Loucy (cell line): ENCODE results near the gene RAPGEF1.

ENCODE experiments used
- EZH2phosphoT487 ChIP-seq: fragments of 200-600 bp; IDR thresholded peaks from 2 replicates; pipeline ENCODE4 v1.6.1; 2018; ENCODE audit warnings: antibody characterized with exemption, mild to moderate bottlenecking, moderate library complexity, borderline replicate concordance
- TF ChIP-seq, protein P1 (sequence below): fragments of 200-600 bp; sonication (generic); conservative IDR thresholded peaks from 2 replicates; pipeline ENCODE4 v1.5.1; 2014; ENCODE audit warnings: mild to moderate bottlenecking, antibody characterized with exemption, low read length

GRCh38 chr9:131695836-131696460, 43.9 kb downstream of the RAPGEF1 start:
- TF ChIP-seq, protein P1, sequence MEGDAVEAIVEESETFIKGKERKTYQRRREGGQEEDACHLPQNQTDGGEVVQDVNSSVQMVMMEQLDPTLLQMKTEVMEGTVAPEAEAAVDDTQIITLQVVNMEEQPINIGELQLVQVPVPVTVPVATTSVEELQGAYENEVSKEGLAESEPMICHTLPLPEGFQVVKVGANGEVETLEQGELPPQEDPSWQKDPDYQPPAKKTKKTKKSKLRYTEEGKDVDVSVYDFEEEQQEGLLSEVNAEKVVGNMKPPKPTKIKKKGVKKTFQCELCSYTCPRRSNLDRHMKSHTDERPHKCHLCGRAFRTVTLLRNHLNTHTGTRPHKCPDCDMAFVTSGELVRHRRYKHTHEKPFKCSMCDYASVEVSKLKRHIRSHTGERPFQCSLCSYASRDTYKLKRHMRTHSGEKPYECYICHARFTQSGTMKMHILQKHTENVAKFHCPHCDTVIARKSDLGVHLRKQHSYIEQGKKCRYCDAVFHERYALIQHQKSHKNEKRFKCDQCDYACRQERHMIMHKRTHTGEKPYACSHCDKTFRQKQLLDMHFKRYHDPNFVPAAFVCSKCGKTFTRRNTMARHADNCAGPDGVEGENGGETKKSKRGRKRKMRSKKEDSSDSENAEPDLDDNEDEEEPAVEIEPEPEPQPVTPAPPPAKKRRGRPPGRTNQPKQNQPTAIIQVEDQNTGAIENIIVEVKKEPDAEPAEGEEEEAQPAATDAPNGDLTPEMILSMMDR: no peak
- no peak for TF ChIP-seq EZH2phosphoT487
